Neutrophil (primary cell): Measurements from ENCODE around the gene TMED3.

Source experiments
- H3K27ac ChIP-seq: fragments of 200-600 bp; sonication (generic); 2 replicates; pipeline ENCODE4 v1.5.1; 2016; ENCODE audit warnings: mild to moderate bottlenecking, moderate library complexity
- H3K27me3 ChIP-seq: fragments of 200-600 bp; sonication (generic); 2 replicates; pipeline ENCODE4 v1.6.0; 2016; ENCODE audit warnings: mild to moderate bottlenecking
- H3K36me3 ChIP-seq: fragments of 200-600 bp; sonication (generic); 2 replicates; pipeline ENCODE4 v1.5.1; 2017
- H3K4me1 ChIP-seq, 2 experiments: fragments of 200-600 bp in 1 of 2; sonication (generic) in 1 of 2; 1 replicate in 1 of 2; 2 replicates in 1 of 2; pipeline versions ENCODE4 v1.5.1 to v1.6.1; 2013 to 2016; ENCODE audit warnings: low read depth in 1 of 2, low read length in 1 of 2, mild to moderate bottlenecking in 1 of 2, moderate library complexity in 1 of 2; ENCODE audit not compliant: control insufficient read depth in 1 of 2, insufficient read depth in 1 of 2
- H3K4me3 ChIP-seq, 2 experiments: fragments of 200-600 bp in 1 of 2; sonication (generic) in 1 of 2; 1 replicate in 1 of 2; 2 replicates in 1 of 2; pipeline ENCODE4 v1.5.1; 2013 to 2016; ENCODE audit warnings: low read depth in 1 of 2, low read length in 1 of 2, mild to moderate bottlenecking in 1 of 2, moderate library complexity in 1 of 2
- H3K9me3 ChIP-seq: fragments of 200-600 bp; sonication (generic); 2 replicates; pipeline ENCODE4 v1.5.1; 2016
- TF ChIP-seq, protein P1 (sequence below): fragments of 200-600 bp; sonication (generic); IDR thresholded peaks from 2 replicates; pipeline ENCODE4 v1.5.1; 2016; ENCODE audit warnings: antibody characterized with exemption

Gene TMED3

DNA sequence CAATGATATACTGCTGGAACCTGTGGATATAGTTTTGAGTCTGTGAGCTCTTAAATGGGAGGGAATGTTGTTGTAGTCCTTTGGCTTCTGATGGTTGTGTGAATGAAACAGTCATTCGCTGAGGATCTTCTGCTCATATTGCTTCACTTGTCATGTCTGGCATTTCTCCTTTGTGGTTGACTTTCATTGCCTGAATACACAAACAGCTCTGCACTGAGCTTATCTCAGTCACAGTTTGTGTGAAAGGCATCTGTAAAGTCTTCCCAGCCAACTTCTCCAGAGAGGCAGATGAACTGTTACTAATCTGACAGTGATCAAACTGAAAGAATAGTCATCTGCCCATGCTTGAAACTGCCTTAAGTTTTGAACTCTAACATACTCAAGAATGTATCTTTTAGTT lies 59.8 kb downstream of the TMED3 start:
- no peak overlapping the region for H3K4me3 ChIP-seq
- TF ChIP-seq, protein P1, sequence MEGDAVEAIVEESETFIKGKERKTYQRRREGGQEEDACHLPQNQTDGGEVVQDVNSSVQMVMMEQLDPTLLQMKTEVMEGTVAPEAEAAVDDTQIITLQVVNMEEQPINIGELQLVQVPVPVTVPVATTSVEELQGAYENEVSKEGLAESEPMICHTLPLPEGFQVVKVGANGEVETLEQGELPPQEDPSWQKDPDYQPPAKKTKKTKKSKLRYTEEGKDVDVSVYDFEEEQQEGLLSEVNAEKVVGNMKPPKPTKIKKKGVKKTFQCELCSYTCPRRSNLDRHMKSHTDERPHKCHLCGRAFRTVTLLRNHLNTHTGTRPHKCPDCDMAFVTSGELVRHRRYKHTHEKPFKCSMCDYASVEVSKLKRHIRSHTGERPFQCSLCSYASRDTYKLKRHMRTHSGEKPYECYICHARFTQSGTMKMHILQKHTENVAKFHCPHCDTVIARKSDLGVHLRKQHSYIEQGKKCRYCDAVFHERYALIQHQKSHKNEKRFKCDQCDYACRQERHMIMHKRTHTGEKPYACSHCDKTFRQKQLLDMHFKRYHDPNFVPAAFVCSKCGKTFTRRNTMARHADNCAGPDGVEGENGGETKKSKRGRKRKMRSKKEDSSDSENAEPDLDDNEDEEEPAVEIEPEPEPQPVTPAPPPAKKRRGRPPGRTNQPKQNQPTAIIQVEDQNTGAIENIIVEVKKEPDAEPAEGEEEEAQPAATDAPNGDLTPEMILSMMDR = no peak
- no peaks in the 10 kb centered on the region for H3K27me3 ChIP-seq
- H3K9me3 ChIP-seq = no peaks in the 10 kb centered on the region
- H3K27ac ChIP-seq = no peak overlapping the region
- peaks cover 0 to 4% of the 10 kb centered on the region in 2 experiments for H3K4me1 ChIP-seq
- H3K36me3 ChIP-seq = no peaks in the 10 kb centered on the region

DNA sequence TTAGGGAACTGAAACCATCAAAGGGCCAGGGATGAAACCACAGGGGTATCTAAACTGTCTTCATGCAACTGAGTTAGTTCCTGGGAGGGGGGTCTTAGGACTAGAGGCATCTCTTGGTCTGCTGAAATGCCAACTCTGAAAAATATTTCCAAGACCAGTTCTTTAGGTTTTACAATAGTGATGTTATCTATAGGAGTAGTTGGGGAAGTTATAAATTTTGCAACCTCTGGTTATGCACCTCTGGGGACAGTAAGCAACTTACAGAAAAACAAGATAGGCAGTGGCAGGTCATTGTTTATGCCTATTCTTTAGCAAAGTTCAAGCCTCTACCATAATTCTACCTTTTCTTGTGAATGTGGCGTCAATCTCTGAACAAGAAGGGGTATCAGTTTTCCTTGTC lies 60.7 kb downstream of the TMED3 start:
- peaks cover 3 to 10% of the 10 kb centered on the region in 2 experiments for H3K4me1 ChIP-seq
- no peak overlapping the region for H3K27ac ChIP-seq
- H3K4me3 ChIP-seq = no peak overlapping the region
- H3K36me3 ChIP-seq = no peaks in the 10 kb centered on the region
- no peaks in the 10 kb centered on the region for H3K9me3 ChIP-seq
- TF ChIP-seq, protein P1 = no peak
- no peaks in the 10 kb centered on the region for H3K27me3 ChIP-seq

DNA sequence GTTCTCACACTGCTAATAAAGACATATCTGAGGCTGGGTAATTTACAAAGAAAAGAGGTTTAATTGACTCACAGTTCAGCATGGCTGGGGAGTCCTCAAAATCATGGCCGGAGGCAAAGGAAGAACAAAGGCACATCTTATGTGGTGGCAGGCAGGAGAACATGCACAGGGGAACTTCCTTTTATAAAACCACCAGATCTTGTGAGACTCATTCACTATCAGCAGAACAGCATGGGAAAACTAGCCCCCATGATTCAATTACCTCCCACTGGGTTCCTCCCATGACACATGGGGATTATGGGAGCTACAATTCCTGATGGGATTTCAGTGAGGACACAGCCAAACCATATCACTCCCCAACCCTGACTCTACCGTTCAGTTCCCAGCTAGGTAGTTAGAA lies 61.5 kb downstream of the TMED3 start:
- Histone ChIP-seq H3K4me1 (peaks cover 7 to 15% of the 10 kb centered on the region in 2 experiments), H3K4me3 (no peak overlapping the region), H3K9me3 (no peaks in the 10 kb centered on the region), H3K27ac (no peak overlapping the region), H3K36me3 (no peaks in the 10 kb centered on the region), H3K27me3 (no peaks in the 10 kb centered on the region)
- TF ChIP-seq, protein P1 = no peak
